ENCODE data around the gene P2RY11.

The P2RY11 gene

GRCh38 chr19:10113964-10114650 is 2.6 kb downstream of the P2RY11 start:
- peak in 1 of 2 experiments; percentile 15 for DNase-seq

GRCh38 chr19:10114651-10115391 is 3.3 kb downstream of the P2RY11 start:
- DNase-seq: no peak

- DNase-seq: no peak
Measured at GRCh38 chr19:10115392-10116084, 4.0 kb downstream of the P2RY11 start.

- no peak for DNase-seq
Measured at GRCh38 chr19:10116085-10116865, 4.8 kb downstream of the P2RY11 start.

GRCh38 chr19:10116866-10117616 is 5.5 kb downstream of the P2RY11 start:
- no peak for DNase-seq

- DNase-seq: no peak
Measured at GRCh38 chr19:10118960-10119359, 7.5 kb downstream of the P2RY11 start.

- no peak for DNase-seq
Measured at GRCh38 chr19:10120538-10121189, 9.2 kb downstream of the P2RY11 start.

- no peak for DNase-seq
Measured at GRCh38 chr19:10122045-10122444, 10.6 kb downstream of the P2RY11 start.

GRCh38 chr19:10124429-10124828 is 12.9 kb downstream of the P2RY11 start:
- DNase-seq: no peak

- no peak for DNase-seq
Measured at GRCh38 chr19:10126213-10126639, 14.7 kb downstream of the P2RY11 start.

- no peak for DNase-seq
Measured at GRCh38 chr19:10132905-10133304, 21.4 kb downstream of the P2RY11 start.

- DNase-seq: no peak
Measured at GRCh38 chr19:10133596-10133995, 22.1 kb downstream of the P2RY11 start.

- DNase-seq: no peak
Measured at GRCh38 chr19:10134040-10134439, 22.5 kb downstream of the P2RY11 start.

- DNase-seq: no peak
Measured at GRCh38 chr19:10135551-10136334, 24.2 kb downstream of the P2RY11 start.

- DNase-seq: no peak
Measured at GRCh38 chr19:10136936-10137335, 25.4 kb downstream of the P2RY11 start.

GRCh38 chr19:10137751-10138682 is 26.5 kb downstream of the P2RY11 start:
- DNase-seq: no peak

- DNase-seq: no peak
Measured at GRCh38 chr19:10138879-10139795, 27.6 kb downstream of the P2RY11 start.

- DNase-seq: no peak
Measured at GRCh38 chr19:10139952-10140351, 28.5 kb downstream of the P2RY11 start.

- DNase-seq: no peak
Measured at GRCh38 chr19:10141479-10141878, 30.0 kb downstream of the P2RY11 start.
